ENCODE data around the gene CEBPE.

DNA sequence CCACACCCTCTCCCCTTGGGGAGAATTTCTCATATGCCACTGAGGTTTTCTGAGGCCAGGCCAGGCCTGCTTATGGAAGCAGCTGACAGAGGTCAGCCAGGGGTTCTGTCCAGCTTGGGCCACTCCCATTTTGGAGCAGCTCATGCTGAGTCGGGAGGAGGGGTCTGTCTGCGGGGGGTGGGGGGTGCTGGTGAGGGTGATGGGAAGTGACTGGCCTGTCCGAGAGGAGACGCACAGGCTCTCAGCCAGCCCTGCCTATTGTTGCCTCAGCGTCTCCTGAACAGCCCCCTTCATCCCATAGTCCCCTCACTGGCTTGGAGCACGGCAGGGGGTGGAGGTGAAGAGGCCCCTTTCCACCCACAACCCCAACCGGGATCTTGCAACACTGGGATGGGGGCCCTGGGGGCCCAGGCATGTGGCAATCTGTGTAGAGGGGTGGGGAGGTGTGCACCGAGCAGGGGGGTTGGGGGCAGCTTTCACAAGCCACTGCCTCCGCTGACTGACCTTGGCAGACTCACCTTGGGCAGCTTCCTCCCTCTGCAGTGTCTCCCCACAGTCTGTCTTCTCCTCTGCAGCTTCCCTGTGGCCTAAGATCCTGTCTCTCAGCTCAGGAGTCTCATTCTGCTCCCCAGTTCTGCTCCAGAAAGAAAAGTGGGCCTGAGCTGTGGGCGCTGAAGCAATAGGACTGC is 5.5 kb downstream of the CEBPE start:
- TF ChIP-seq, protein P1, sequence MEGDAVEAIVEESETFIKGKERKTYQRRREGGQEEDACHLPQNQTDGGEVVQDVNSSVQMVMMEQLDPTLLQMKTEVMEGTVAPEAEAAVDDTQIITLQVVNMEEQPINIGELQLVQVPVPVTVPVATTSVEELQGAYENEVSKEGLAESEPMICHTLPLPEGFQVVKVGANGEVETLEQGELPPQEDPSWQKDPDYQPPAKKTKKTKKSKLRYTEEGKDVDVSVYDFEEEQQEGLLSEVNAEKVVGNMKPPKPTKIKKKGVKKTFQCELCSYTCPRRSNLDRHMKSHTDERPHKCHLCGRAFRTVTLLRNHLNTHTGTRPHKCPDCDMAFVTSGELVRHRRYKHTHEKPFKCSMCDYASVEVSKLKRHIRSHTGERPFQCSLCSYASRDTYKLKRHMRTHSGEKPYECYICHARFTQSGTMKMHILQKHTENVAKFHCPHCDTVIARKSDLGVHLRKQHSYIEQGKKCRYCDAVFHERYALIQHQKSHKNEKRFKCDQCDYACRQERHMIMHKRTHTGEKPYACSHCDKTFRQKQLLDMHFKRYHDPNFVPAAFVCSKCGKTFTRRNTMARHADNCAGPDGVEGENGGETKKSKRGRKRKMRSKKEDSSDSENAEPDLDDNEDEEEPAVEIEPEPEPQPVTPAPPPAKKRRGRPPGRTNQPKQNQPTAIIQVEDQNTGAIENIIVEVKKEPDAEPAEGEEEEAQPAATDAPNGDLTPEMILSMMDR (IDR thresholded peaks at IDR 0.05; ENCODE audit: extremely low read depth in 1 of 2, insufficient read depth in 1 of 2, low read depth in 1 of 2, low read length in 2 of 2), result no peak
- no peak for TF ChIP-seq POLR2A (IDR thresholded peaks at IDR 0.05; ENCODE audit: low read depth, low read length)
- TF ChIP-seq EZH2 (IDR thresholded peaks at IDR 0.05; ENCODE audit: borderline replicate concordance, low read depth, low read length, severe bottlenecking), result no peak

All from endothelial cell of umbilical vein (primary cell).